Ascending aorta (tissue), 2 donors: ENCODE measurements around the gene IL31. TPM values are rescaled to one million over a fixed set of nuclear protein-coding genes. Genes with fewer than 3 reads are reported as not detected.

Experiments used
- DNase-seq, 2 donors: peaks; one replicate each; pipeline ENCODE4 v3.0.0-alpha.2; 2019; ENCODE audit warnings: low spot score in 2 of 2
- H3K27ac ChIP-seq, 2 donors: fragments of 200-600 bp; sonication (generic); one replicate each; pipeline ENCODE4 v1.5.1; 2016 to 2017; ENCODE audit warnings: mild to moderate bottlenecking in 1 of 2
- H3K27me3 ChIP-seq: fragments of 200-600 bp; sonication (generic); one replicate; pipeline ENCODE4 v1.5.1; 2017
- H3K36me3 ChIP-seq, 2 donors: fragments of 200-600 bp; sonication (generic); one replicate each; pipeline ENCODE4 v1.5.1; 2016
- H3K4me1 ChIP-seq, 2 donors: fragments of 200-600 bp; sonication (generic); one replicate each; pipeline ENCODE4 v1.5.1; 2016 to 2017; ENCODE audit warnings: mild to moderate bottlenecking in 1 of 2
- H3K4me3 ChIP-seq, 2 donors: fragments of 200-600 bp; sonication (generic); one replicate each; pipeline ENCODE4 v1.5.1; 2016 to 2017; ENCODE audit warnings: mild to moderate bottlenecking in 1 of 2
- H3K9me3 ChIP-seq, 2 donors: fragments of 200-600 bp; sonication (generic); one replicate each; pipeline ENCODE4 v1.5.1; 2016
- intact Hi-C: fragments of 100-400 bp; cut with DNase I; formaldehyde crosslinking; loops from one replicate; pipeline ENCODE4 v1.15.1; 2023
- total RNA-seq: library from RNA; depleted of rRNA; stranded (reverse); fragments of >200 nt; gene quantifications from one replicate; pipeline ENCODE4 v1.1.0, GENCODE V29; 2016
- TF ChIP-seq, protein P1 (sequence below), 3 experiments: fragments of 200-600 bp in 2 of 3; fragments of 450-650 bp in 1 of 3; sonication (generic) in 2 of 3; IDR thresholded peaks; one replicate each; pipeline ENCODE4 v1.5.1; 2016 to 2019; ENCODE audit warnings: antibody characterized with exemption in 3 of 3, mild to moderate bottlenecking in 1 of 3, moderate library complexity in 1 of 3

The IL31 gene
- total RNA-seq, 1 donor from 2014 or later = not detected

DNA sequence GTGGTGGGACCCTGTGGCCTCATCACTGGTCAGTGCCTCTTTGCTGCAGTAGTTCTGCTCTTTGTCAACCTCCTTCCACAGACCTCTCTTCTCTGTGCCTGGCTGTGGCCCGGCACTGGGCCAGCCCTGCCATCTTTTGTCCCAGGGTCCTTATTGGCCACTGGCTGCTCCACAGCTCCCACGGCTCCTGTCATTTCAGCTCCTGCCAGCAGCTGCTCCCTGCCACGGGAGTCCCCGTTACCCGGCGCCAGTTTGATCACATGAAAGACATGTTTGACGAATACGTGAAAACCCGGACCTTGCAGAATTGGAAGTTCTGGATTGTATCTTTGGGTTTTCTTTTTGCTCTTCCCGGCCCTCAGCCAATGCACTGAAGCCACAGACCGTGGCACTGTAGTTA lies 35.4 kb downstream of the IL31 start:
- peaks cover 62 to 81% of the 10 kb centered on the region in 2 donors for H3K36me3 ChIP-seq
- intact Hi-C loops = no loop called here

DNA sequence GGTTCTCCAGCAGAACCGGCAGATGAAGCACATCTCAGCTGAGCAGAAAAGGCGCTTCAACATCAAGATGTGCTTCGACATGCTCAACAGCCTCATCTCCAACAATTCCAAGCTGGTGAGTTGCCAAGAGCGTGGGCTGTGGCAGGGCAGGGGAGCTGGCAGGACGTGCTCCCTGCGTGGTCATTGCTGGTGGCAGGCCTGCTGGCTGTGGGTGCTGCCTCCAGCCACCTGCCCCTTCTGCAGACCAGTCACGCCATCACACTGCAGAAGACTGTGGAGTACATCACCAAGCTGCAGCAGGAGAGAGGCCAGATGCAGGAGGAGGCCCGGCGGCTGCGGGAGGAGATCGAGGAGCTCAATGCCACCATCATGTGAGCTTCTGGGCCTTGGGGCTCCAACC lies 35.8 kb downstream of the IL31 start:
- Histone ChIP-seq H3K27ac (no peak overlapping the region), H3K4me3 (no peak overlapping the region), H3K36me3 (peaks cover 63 to 81% of the 10 kb centered on the region in 2 donors), H3K27me3 (no peaks in the 10 kb centered on the region), H3K9me3 (no peaks in the 10 kb centered on the region), H3K4me1 (no peaks in the 10 kb centered on the region)
- TF ChIP-seq, protein P1, sequence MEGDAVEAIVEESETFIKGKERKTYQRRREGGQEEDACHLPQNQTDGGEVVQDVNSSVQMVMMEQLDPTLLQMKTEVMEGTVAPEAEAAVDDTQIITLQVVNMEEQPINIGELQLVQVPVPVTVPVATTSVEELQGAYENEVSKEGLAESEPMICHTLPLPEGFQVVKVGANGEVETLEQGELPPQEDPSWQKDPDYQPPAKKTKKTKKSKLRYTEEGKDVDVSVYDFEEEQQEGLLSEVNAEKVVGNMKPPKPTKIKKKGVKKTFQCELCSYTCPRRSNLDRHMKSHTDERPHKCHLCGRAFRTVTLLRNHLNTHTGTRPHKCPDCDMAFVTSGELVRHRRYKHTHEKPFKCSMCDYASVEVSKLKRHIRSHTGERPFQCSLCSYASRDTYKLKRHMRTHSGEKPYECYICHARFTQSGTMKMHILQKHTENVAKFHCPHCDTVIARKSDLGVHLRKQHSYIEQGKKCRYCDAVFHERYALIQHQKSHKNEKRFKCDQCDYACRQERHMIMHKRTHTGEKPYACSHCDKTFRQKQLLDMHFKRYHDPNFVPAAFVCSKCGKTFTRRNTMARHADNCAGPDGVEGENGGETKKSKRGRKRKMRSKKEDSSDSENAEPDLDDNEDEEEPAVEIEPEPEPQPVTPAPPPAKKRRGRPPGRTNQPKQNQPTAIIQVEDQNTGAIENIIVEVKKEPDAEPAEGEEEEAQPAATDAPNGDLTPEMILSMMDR (IDR thresholded peaks at IDR 0.05) = no peak
- intact Hi-C loops = no loop called here
- DNase-seq = no peak

More for the DNA sequence above, 35.4 kb downstream of the IL31 start:
- no peaks in the 10 kb centered on the region for H3K27me3 ChIP-seq
- DNase-seq = no peak
- no peak overlapping the region for H3K27ac ChIP-seq
- no peaks in the 10 kb centered on the region for H3K4me1 ChIP-seq
- no peak overlapping the region for H3K4me3 ChIP-seq
- TF ChIP-seq, protein P1 (IDR thresholded peaks at IDR 0.05) = no peak
- no peaks in the 10 kb centered on the region for H3K9me3 ChIP-seq

DNA sequence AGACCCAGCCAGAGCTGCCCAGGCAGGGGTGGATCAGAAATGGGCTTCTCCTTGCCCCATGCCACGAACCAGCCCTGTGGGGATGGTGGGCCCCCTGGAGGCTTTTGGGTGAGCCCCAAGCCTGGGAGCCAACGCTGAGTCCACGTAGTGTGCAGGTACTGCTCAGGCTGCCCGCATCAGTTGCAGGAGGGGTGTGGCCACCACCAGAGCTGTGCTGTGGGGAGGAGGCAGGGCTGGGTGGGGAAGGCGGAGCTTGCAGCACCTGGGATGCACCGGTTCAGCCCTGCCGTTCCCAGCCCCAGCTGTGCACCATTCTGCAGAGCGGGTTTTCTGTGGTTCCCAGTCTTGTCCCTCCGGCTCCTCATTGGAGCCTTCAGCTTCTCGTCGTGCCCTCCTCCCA lies 36.3 kb downstream of the IL31 start:
- no peak for DNase-seq
- intact Hi-C loops = no loop called here
- no peak overlapping the region for H3K4me3 ChIP-seq
- H3K9me3 ChIP-seq = no peaks in the 10 kb centered on the region
- no peaks in the 10 kb centered on the region for H3K4me1 ChIP-seq
- H3K27me3 ChIP-seq = no peaks in the 10 kb centered on the region
- peaks cover 62 to 81% of the 10 kb centered on the region in 2 donors for H3K36me3 ChIP-seq
- no peak overlapping the region for H3K27ac ChIP-seq
- TF ChIP-seq, protein P1 (IDR thresholded peaks at IDR 0.05) = no peak

DNA sequence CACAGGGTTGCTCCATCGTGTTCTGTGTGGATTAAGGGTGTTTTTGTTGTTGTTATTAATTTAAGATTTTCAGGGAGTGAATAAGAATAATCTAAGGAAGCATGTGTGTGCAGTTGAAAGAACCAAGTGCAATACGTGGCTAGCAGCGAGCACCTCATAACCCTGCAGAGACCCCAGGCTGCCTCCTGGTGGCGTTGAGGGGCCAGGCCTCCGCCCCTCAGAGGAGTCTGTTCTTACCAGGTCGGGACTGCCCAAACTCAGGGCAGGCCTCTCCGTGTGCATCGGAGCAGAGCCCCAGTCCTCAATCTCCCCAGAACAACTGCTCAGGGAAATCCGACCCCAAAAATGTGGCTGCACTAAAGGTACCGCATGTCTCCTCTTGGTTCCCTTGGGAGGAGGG lies 36.8 kb downstream of the IL31 start:
- TF ChIP-seq, protein P1 (IDR thresholded peaks at IDR 0.05) = no peak
- Histone ChIP-seq H3K4me1 (no peaks in the 10 kb centered on the region), H3K36me3 (peaks cover 63 to 81% of the 10 kb centered on the region in 2 donors), H3K27ac (no peak overlapping the region), H3K4me3 (no peak overlapping the region), H3K27me3 (no peaks in the 10 kb centered on the region), H3K9me3 (no peaks in the 10 kb centered on the region)
- no peak for DNase-seq
- intact Hi-C loops = no loop called here

DNA sequence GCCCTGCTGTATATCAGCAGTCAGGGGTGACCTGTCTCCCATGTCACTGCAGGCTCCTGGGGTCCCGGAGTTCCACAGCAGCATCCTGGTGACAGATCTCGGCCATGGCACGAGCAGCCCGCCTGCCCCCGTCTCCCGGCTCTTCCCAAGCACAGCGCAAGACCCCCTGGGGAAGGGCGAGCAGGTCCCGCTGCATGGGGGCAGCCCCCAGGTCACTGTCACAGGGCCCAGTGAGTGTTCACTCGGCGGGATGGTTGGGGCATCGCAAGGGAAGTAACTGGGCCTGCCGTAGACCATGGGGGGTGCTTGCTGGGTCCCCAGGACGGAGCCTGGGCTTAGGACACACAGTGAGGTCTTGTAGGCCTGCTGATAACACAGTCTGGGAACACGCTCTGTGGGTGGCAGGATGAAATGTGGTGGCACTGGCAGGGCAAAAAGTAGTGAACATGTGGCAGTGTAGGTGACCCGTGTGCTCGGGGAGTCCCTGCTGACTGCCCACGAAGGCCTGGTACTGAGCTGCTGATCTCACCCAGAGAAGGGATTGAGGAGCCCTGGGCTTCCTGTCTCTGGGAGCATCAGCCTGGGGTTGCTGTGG lies 38.5 kb downstream of the IL31 start:
- intact Hi-C loops = no loop called here

More for the DNA sequence above, 38.5 kb downstream of the IL31 start:
- Histone ChIP-seq H3K27ac (no peak overlapping the region), H3K27me3 (no peaks in the 10 kb centered on the region), H3K9me3 (no peaks in the 10 kb centered on the region), H3K4me3 (no peak overlapping the region), H3K4me1 (no peaks in the 10 kb centered on the region), H3K36me3 (peaks cover 54 to 71% of the 10 kb centered on the region in 2 donors)
- TF ChIP-seq, protein P1 (IDR thresholded peaks at IDR 0.05) = no peak
- no peak for DNase-seq
